ENCODE results near the gene CHP1. TPM values are rescaled to one million over a fixed set of nuclear protein-coding genes. Genes with fewer than 3 reads are reported as not detected.

CHP1 gene
- total RNA-seq, 1 experiment from 2014 or later = 97.7 TPM

DNA sequence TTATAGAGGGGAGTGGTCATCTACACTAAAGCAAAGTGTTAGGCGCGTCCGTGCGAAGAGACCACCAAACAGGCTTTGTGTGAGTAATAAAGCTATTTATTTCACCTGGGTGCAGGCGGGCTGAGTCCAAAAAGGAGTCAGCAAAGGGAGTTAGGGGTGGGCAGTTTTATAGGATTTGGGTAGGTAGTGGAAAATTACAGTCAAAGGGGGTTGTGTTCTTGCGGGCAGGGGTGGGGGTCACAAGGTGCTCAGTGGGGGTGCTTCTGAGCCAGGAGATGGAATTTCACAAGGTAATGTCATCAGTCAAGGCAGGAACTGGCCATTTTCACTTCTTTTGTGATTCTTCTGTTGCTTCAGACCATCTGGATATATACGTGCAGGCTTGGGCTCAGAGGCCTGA lies 54.2 kb downstream of the CHP1 start:
- no peaks in the 10 kb centered on the region; a peak in 1 of 5 replicates for H3K9me3 Mint-ChIP-seq
- Histone ChIP-seq H3K56ac (ENCODE audit: insufficient read length, low read depth, low read length) (no peak overlapping the region), H3K23me2 (ENCODE audit: insufficient read length, low read depth, low read length, poor library complexity, severe bottlenecking) (peaks cover 8% of the 10 kb centered on the region), H4K5ac (ENCODE audit: insufficient read length, low read depth, low read length) (no peak overlapping the region), H3K18ac (ENCODE audit: insufficient read length, low read depth, low read length) (no peak overlapping the region), H3K79me1 (ENCODE audit: insufficient read depth, low read depth, low read length, poor library complexity, severe bottlenecking) (peaks cover 7% of the 10 kb centered on the region), H3K27me3 (ENCODE audit: insufficient read depth, low read length) (no peaks in the 10 kb centered on the region), H3T11ph (ENCODE audit: low read length) (no peak overlapping the region), H2AFZ (ENCODE audit: low read length) (no peak overlapping the region), H2BK15ac (ENCODE audit: low read depth, low read length) (no peak overlapping the region), H3K9me3 (ENCODE audit: control insufficient read depth, low read depth, low read length) (no peaks in the 10 kb centered on the region), H3K27ac (ENCODE audit: insufficient read length, low read depth, low read length) (no peak overlapping the region), H3K9ac (ENCODE audit: extremely low read depth, insufficient read length, low read length) (peak overlapping the region; percentile 98), H3K4me2 (ENCODE audit: insufficient read depth, insufficient read length, low read length) (peak overlapping the region; percentile 88), H4K8ac (replicated peaks; ENCODE audit: insufficient read length, low read depth, low read length) (no peak overlapping the region), H2BK120ac (ENCODE audit: low read depth, low read length, poor library complexity, severe bottlenecking) (no peak overlapping the region), H4K91ac (ENCODE audit: insufficient read length, low read depth, low read length) (no peak overlapping the region), H4K20me1 (ENCODE audit: control insufficient read depth, insufficient read depth, insufficient read length) (no peaks in the 10 kb centered on the region), H3K23ac (ENCODE audit: insufficient read length, low read depth, low read length) (no peak overlapping the region), H2BK5ac (ENCODE audit: insufficient read length, low read length) (no peak overlapping the region), H2BK12ac (ENCODE audit: insufficient read length, low read depth, low read length) (no peak overlapping the region), H2AK5ac (ENCODE audit: insufficient read length, low read length) (no peak overlapping the region), H3K79me2 (ENCODE audit: insufficient read depth, low read length) (peaks cover 8% of the 10 kb centered on the region; the same call in 1 of the 2 replicates), H2BK20ac (ENCODE audit: low read depth, low read length, poor library complexity, severe bottlenecking) (no peak overlapping the region), H3K4me1 (ENCODE audit: insufficient read depth, low read length) (peaks cover 2% of the 10 kb centered on the region; the same call in 1 of the 2 replicates), H3K4ac (ENCODE audit: low read depth, low read length) (no peak overlapping the region), H3K14ac (ENCODE audit: insufficient read depth, low read length) (no peak overlapping the region)
- peaks cover 18 to 30% of the 10 kb centered on the region in 2 experiments for H3K4me1 Mint-ChIP-seq
- DNase-seq = peak; percentile 48
- H3K4me3 Mint-ChIP-seq = peak overlapping the region; percentile 97 to 98
- H3K27ac Mint-ChIP-seq = peak overlapping the region; percentile 98 to 100 (median 99); a peak in 6 of 7 replicates
- H3K27me3 Mint-ChIP-seq (ENCODE audit: low read depth) = no peaks in the 10 kb centered on the region
- no CpG with 5 or more reads among the region's 7 CpGs for WGBS (ENCODE audit: extremely low coverage, insufficient read length, low lambda C conversion rate)
- H3K36me3 Mint-ChIP-seq (ENCODE audit: insufficient read depth in 1 of 3, low read depth in 3 of 3) = peaks cover 41 to 48% (median 43%) of the 10 kb centered on the region in 3 experiments
- TF ChIP-seq, protein P1, sequence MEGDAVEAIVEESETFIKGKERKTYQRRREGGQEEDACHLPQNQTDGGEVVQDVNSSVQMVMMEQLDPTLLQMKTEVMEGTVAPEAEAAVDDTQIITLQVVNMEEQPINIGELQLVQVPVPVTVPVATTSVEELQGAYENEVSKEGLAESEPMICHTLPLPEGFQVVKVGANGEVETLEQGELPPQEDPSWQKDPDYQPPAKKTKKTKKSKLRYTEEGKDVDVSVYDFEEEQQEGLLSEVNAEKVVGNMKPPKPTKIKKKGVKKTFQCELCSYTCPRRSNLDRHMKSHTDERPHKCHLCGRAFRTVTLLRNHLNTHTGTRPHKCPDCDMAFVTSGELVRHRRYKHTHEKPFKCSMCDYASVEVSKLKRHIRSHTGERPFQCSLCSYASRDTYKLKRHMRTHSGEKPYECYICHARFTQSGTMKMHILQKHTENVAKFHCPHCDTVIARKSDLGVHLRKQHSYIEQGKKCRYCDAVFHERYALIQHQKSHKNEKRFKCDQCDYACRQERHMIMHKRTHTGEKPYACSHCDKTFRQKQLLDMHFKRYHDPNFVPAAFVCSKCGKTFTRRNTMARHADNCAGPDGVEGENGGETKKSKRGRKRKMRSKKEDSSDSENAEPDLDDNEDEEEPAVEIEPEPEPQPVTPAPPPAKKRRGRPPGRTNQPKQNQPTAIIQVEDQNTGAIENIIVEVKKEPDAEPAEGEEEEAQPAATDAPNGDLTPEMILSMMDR (conservative IDR thresholded peaks at IDR 0.05) = no peak
